Bronchial epithelial cell (primary cell): ENCODE measurements around the gene PEDS1. TPM values are rescaled to one million over a fixed set of nuclear protein-coding genes. Genes with fewer than 3 reads are reported as not detected.

Experiments
- DNase-seq: peaks from one replicate; pipeline ENCODE4 v3.0.0-alpha.2; 2010; ENCODE audit warnings: low read depth
- FAIRE-seq: peaks from 2 replicates; lab custom pipeline; 2011; peaks lifted over from hg19 to GRCh38; lab: Jason Lieb, UNC
- H3K27me3 ChIP-seq: 2 replicates; pipeline ENCODE4 v1.5.1; 2011; ENCODE audit warnings: low read length; ENCODE audit not compliant: control insufficient read depth, insufficient read depth
- H3K36me3 ChIP-seq: 2 replicates; pipeline ENCODE4 v1.5.1; 2011; ENCODE audit warnings: low read length; ENCODE audit not compliant: control insufficient read depth, insufficient read depth
- H3K4me3 ChIP-seq: 2 replicates; pipeline ENCODE4 v1.5.1; 2011; ENCODE audit warnings: mild to moderate bottlenecking, low read depth, low read length, control low read depth
- CTCF ChIP-seq: IDR thresholded peaks from 2 replicates; pipeline ENCODE4 v1.5.1; 2011; ENCODE audit warnings: mild to moderate bottlenecking, moderate library complexity, low read length, control low read depth, inconsistent platforms; ENCODE audit not compliant: insufficient read depth, severe bottlenecking
- total RNA-seq: library from RNA; depleted of rRNA; stranded (reverse); fragments of >200 nt; gene quantifications from 2 replicates; pipeline ENCODE4 v1.2.1, GENCODE V29; 2014

PEDS1 gene
- total RNA-seq, 1 donor from 2014 or later: 9.7 TPM

GRCh38 chr20:50194831-50195523, 41.5 kb upstream of the PEDS1 start:
- H3K4me3 ChIP-seq: no peak overlapping the region
- FAIRE-seq: no peak
- peaks cover 4% of the 10 kb centered on the region for H3K36me3 ChIP-seq
- TF ChIP-seq CTCF: no peak
- no peaks in the 10 kb centered on the region for H3K27me3 ChIP-seq
- DNase-seq: no peak

- Histone ChIP-seq H3K27me3 (no peaks in the 10 kb centered on the region), H3K36me3 (peaks cover 4% of the 10 kb centered on the region), H3K4me3 (no peak overlapping the region)
- no peak for TF ChIP-seq CTCF
- DNase-seq: no peak
- no peak for FAIRE-seq
These were observed 40.9 kb upstream of the PEDS1 start for GRCh38 chr20:50194422-50194830.

GRCh38 chr20:50193836-50194421, 40.4 kb upstream of the PEDS1 start:
- FAIRE-seq: no peak
- TF ChIP-seq CTCF: no peak
- no peak for DNase-seq
- Histone ChIP-seq H3K36me3 (peaks cover 4% of the 10 kb centered on the region), H3K4me3 (peak overlapping the region; percentile 90), H3K27me3 (no peaks in the 10 kb centered on the region)

- Histone ChIP-seq H3K27me3 (no peaks in the 10 kb centered on the region), H3K36me3 (peaks cover 4% of the 10 kb centered on the region), H3K4me3 (peak overlapping the region; percentile 90)
- FAIRE-seq: no peak
- DNase-seq: no peak
- TF ChIP-seq CTCF: no peak
These were observed 39.8 kb upstream of the PEDS1 start for GRCh38 chr20:50193199-50193835.

GRCh38 chr20:50192364-50193198, 39.1 kb upstream of the PEDS1 start:
- Histone ChIP-seq H3K36me3 (peaks cover 4% of the 10 kb centered on the region), H3K4me3 (peak overlapping the region; percentile 90), H3K27me3 (no peaks in the 10 kb centered on the region)
- peak; percentile 81 for DNase-seq
- FAIRE-seq: no peak
- no peak for TF ChIP-seq CTCF
